DMS53 treated with DMSO at 0.1 percent for 48 hours (cell line): ENCODE results near the gene LDLR.
"Not testable (repeated sequence)": the region's sequence is repeated elsewhere in the genome, so short reads cannot be mapped to it uniquely, and the experiment has no call there.

ENCODE experiments used
- DNase-seq: peaks from one replicate; lab custom pipeline; 2025; ENCODE audit not compliant: unreplicated experiment; lab: John Stamatoyannopoulos, UW

The LDLR gene

GRCh38 chr19:11169896-11170678, 80.8 kb downstream of the LDLR start:
- DNase-seq, result no peak

GRCh38 chr19:11171144-11171543, 81.9 kb downstream of the LDLR start:
- no peak for DNase-seq

- DNase-seq, result no peak
These were observed 83.3 kb downstream of the LDLR start for GRCh38 chr19:11172576-11172975.

GRCh38 chr19:11173516-11174155, 84.4 kb downstream of the LDLR start:
- no peak for DNase-seq

- no peak for DNase-seq
These were observed 85.1 kb downstream of the LDLR start for GRCh38 chr19:11174336-11174735.

GRCh38 chr19:11175920-11176319, 86.7 kb downstream of the LDLR start:
- DNase-seq, result no peak

- no peak for DNase-seq
These were observed 87.4 kb downstream of the LDLR start for GRCh38 chr19:11176466-11177193.

GRCh38 chr19:11177592-11177991, 88.3 kb downstream of the LDLR start:
- no peak for DNase-seq

- DNase-seq, result not testable (repeated sequence)
These were observed 89.8 kb downstream of the LDLR start for GRCh38 chr19:11179145-11179465.

- no peak for DNase-seq
These were observed 90.5 kb downstream of the LDLR start for GRCh38 chr19:11179716-11180297.

GRCh38 chr19:11180346-11180745, 91.1 kb downstream of the LDLR start:
- DNase-seq, result no peak

- DNase-seq, result not testable (repeated sequence)
These were observed 91.7 kb downstream of the LDLR start for GRCh38 chr19:11180975-11181374.

GRCh38 chr19:11181488-11181887, 92.2 kb downstream of the LDLR start:
- DNase-seq, result no peak
